ENCODE results near the gene GPRC5C.

DNA sequence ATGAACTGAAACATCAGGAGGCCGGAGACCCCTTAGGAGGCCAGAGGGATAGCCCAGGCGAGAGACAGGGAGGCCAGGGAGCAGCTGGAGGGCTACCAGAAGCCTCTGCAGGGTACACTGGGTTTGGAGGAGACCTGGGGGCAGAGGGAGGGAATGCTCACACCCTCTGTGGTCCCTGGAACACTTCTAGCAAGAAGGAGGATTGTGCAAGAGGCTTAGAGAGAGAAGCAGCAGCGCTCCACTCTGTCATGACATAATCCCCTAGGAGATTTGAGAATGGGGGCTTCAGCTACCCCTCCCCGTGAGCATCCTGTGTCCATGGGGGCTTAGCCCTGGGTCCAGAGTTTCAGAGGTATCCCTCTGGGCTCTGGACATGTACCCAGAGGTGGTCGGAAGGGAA is 48.7 kb upstream of the GPRC5C start:
- TF ChIP-seq, protein P1, sequence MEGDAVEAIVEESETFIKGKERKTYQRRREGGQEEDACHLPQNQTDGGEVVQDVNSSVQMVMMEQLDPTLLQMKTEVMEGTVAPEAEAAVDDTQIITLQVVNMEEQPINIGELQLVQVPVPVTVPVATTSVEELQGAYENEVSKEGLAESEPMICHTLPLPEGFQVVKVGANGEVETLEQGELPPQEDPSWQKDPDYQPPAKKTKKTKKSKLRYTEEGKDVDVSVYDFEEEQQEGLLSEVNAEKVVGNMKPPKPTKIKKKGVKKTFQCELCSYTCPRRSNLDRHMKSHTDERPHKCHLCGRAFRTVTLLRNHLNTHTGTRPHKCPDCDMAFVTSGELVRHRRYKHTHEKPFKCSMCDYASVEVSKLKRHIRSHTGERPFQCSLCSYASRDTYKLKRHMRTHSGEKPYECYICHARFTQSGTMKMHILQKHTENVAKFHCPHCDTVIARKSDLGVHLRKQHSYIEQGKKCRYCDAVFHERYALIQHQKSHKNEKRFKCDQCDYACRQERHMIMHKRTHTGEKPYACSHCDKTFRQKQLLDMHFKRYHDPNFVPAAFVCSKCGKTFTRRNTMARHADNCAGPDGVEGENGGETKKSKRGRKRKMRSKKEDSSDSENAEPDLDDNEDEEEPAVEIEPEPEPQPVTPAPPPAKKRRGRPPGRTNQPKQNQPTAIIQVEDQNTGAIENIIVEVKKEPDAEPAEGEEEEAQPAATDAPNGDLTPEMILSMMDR (IDR thresholded peaks at IDR 0.05): no peak
- TF ChIP-seq POLR2A (IDR thresholded peaks at IDR 0.05): no peak
